B cell (primary cell): ENCODE measurements around the gene SHLD1. TPM values are rescaled to one million over a fixed set of nuclear protein-coding genes. Genes with fewer than 3 reads are reported as not detected.
A peak's percentile ranks its signal among the peaks of the same experiment; 100 is the strongest.

Experiments
- ATAC-seq: fragments of 200-7000 bp; cut with Tn5 transposase; one replicate; pipeline ENCODE4 v1.10.0; 2021; ENCODE audit warnings: low read depth, mild to moderate bottlenecking, moderate number of reproducible peaks, moderate library complexity
- CTCF ChIA-PET: fragments of 350-600 bp; sonication (Branson Sonifier 250); formaldehyde crosslinking; loops from one replicate; lab custom pipeline; 2021; ENCODE audit warnings: antibody characterized with exemption, inconsistent platforms; lab: Charles Lee
- POLR2A ChIA-PET: fragments of 350-600 bp; sonication (Branson Sonifier 250); formaldehyde crosslinking; loops from one replicate; lab custom pipeline; 2021; ENCODE audit warnings: antibody characterized with exemption; lab: Charles Lee
- DNase-seq: peaks from one replicate; pipeline ENCODE4 v3.0.0; 2013
- H2AFZ ChIP-seq: 2 replicates; pipeline ENCODE4 v1.6.1; 2012; ENCODE audit warnings: mild to moderate bottlenecking, low read depth, low read length; ENCODE audit not compliant: insufficient read depth, poor library complexity, severe bottlenecking
- H3K27ac ChIP-seq, 2 donors: 1 replicate in 1 of 2; 2 replicates in 1 of 2; pipeline ENCODE4 v1.5.1; 2012 to 2013; ENCODE audit warnings: low read length in 2 of 2, mild to moderate bottlenecking in 2 of 2, moderate library complexity in 1 of 2
- H3K27me3 ChIP-seq, 4 experiments: fragments of 200-600 bp in 1 of 4; sonication (generic) in 1 of 4; replicated peaks in 1 of 4; 1 replicate in 2 of 4; 2 replicates in 2 of 4; pipeline versions ENCODE4 v1.6.1 to v1.7.0; 2013 to 2016; ENCODE audit warnings: low read length in 3 of 4, mild to moderate bottlenecking in 2 of 4, mixed read lengths in 1 of 4, moderate library complexity in 1 of 4; ENCODE audit not compliant: insufficient read depth in 4 of 4, control insufficient read depth in 3 of 4; ENCODE audit errors: control extremely low read depth in 1 of 4
- H3K36me3 ChIP-seq, 2 experiments: replicated peaks in 1 of 2; 1 replicate in 1 of 2; 2 replicates in 1 of 2; pipeline versions ENCODE4 v1.6.1 to v1.7.1; 2013; ENCODE audit warnings: low read length in 1 of 2; ENCODE audit not compliant: insufficient read depth in 2 of 2, control insufficient read depth in 1 of 2; ENCODE audit errors: control extremely low read depth in 1 of 2, extremely low read depth in 1 of 2
- H3K4me1 ChIP-seq, 2 donors: fragments of 200-600 bp in 1 of 2; sonication (generic) in 1 of 2; 1 replicate in 1 of 2; 2 replicates in 1 of 2; pipeline versions ENCODE4 v1.5.1 to v1.6.1; 2013 to 2017; ENCODE audit warnings: low read length in 2 of 2; ENCODE audit not compliant: control insufficient read depth in 2 of 2, insufficient read depth in 2 of 2
- H3K4me2 ChIP-seq: replicated peaks from 2 replicates; pipeline ENCODE3; 2012; ENCODE audit warnings: mild to moderate bottlenecking, low read depth, low read length; ENCODE audit not compliant: poor library complexity, severe bottlenecking
- H3K4me3 ChIP-seq, 5 experiments: fragments of 200-600 bp in 1 of 5; sonication (generic) in 1 of 5; 1 replicate in 3 of 5; 2 replicates in 2 of 5; pipeline versions ENCODE4 v1.5.1 to v1.7.0; 2011 to 2016; ENCODE audit warnings: low read length in 4 of 5, mild to moderate bottlenecking in 4 of 5, low read depth in 2 of 5, control low read depth in 1 of 5, moderate library complexity in 1 of 5; ENCODE audit not compliant: insufficient read depth in 1 of 5; ENCODE audit errors: control extremely low read depth in 1 of 5, extremely low read depth in 1 of 5
- H3K79me2 ChIP-seq: fragments of 200-600 bp; sonication (generic); one replicate; pipeline ENCODE4 v1.6.0; 2016; ENCODE audit warnings: low read length; ENCODE audit not compliant: control insufficient read depth, insufficient read depth
- H3K9ac ChIP-seq: fragments of 200-600 bp; sonication (generic); 2 replicates; pipeline ENCODE4 v1.6.1; 2017; ENCODE audit warnings: mild to moderate bottlenecking, low read length, moderate library complexity
- H3K9me3 ChIP-seq, 3 donors: one replicate each; pipeline versions ENCODE4 v1.6.1 to v1.7.1; 2013; ENCODE audit warnings: low read length in 2 of 3; ENCODE audit not compliant: control insufficient read depth in 2 of 3, insufficient read depth in 1 of 3; ENCODE audit errors: control extremely low read depth in 1 of 3
- H4K20me1 ChIP-seq: 2 replicates; pipeline ENCODE4 v1.6.0; 2012; ENCODE audit warnings: mild to moderate bottlenecking, low read length; ENCODE audit not compliant: insufficient read depth, control insufficient read depth, poor library complexity, severe bottlenecking
- H3K27ac Mint-ChIP-seq: one replicate; pipeline ENCODE4 v1.8.0; 2021; ENCODE audit warnings: mixed read lengths
- H3K27me3 Mint-ChIP-seq: one replicate; pipeline ENCODE4 v1.8.0; 2021; ENCODE audit warnings: mixed read lengths
- H3K4me1 Mint-ChIP-seq: one replicate; pipeline ENCODE4 v1.8.0; 2021; ENCODE audit warnings: mixed read lengths
- H3K4me3 Mint-ChIP-seq: one replicate; pipeline ENCODE4 v1.8.0; 2021; ENCODE audit warnings: mixed read lengths
- H3K9me3 Mint-ChIP-seq: one replicate; pipeline ENCODE4 v1.8.0; 2022; ENCODE audit warnings: mixed read lengths; ENCODE audit not compliant: insufficient read depth
- EZH2 ChIP-seq: IDR thresholded peaks from 2 replicates; pipeline ENCODE4 v1.6.1; 2012; ENCODE audit warnings: borderline replicate concordance, low read depth, mild to moderate bottlenecking, moderate library complexity, low read length; ENCODE audit not compliant: insufficient read depth, poor library complexity, severe bottlenecking
- WGBS: methylation state at CpG from one replicate; pipeline ENCODE4 v1.1.5; 2013; ENCODE audit warnings: missing lambda C conversion rate; ENCODE audit not compliant: insufficient coverage; 5-methylcytosine and 5-hydroxymethylcytosine counted together
- intact Hi-C: fragments of 100-400 bp; cut with micrococcal nuclease; formaldehyde crosslinking; loops from one replicate; pipeline ENCODE4 v1.10.0; 2022
- polyA plus RNA-seq: library from polyadenylated mRNA; depleted of rRNA; stranded (reverse); fragments of >200 nt; gene quantifications from 2 replicates; pipeline ENCODE4 v1.2.3, GENCODE V29; 2012
- total RNA-seq, 2 donors: library from RNA; stranded (reverse); fragments of 120-200 nt in 1 of 2; gene quantifications; 1 replicate in 1 of 2; 2 replicates in 1 of 2; pipeline versions ENCODE4 v1.2.3 to v1.2.4, GENCODE V29; 2013 to 2022
- TF ChIP-seq, protein P1 (sequence below): fragments of 200-600 bp; IDR thresholded peaks from one replicate; pipeline ENCODE4 v1.8.0; 2022; ENCODE audit warnings: antibody characterized with exemption, mild to moderate bottlenecking

Gene SHLD1
- total and polyA plus RNA-seq, 2 donors (not counting 1 experiment from before 2014, with no cell fraction given): 15.4 to 18.5 TPM

- Mint-ChIP-seq H3K27ac (no peak overlapping the region), H3K27me3 (no peaks in the 10 kb centered on the region), H3K4me3 (no peak overlapping the region), H3K4me1 (peaks cover 11% of the 10 kb centered on the region), H3K9me3 (no peaks in the 10 kb centered on the region)
- ChIA-PET POLR2A (interaction anchor here (0.6 to 1.6 kb wide), 3 partner anchors 218 to 256 kb away, joined by 4 to 6 read pairs (median 4); no protein-coding TSS in a partner anchor), CTCF (interaction anchor here (0.6 to 9.3 kb wide), 52 partner anchors 9 to 983 kb away, joined by 3 to 228 read pairs (median 5); partner anchors contain the start of gene SHLD1)
- Histone ChIP-seq H3K9me3 (no peaks in the 10 kb centered on the region), H3K4me3 (no peak overlapping the region), H3K27ac (no peak overlapping the region), H4K20me1 (no peaks in the 10 kb centered on the region), H3K4me1 (no peaks in the 10 kb centered on the region), H3K9ac (no peak overlapping the region), H2AFZ (no peak overlapping the region), H3K36me3 (peaks cover 1 to 8% of the 10 kb centered on the region in 2 experiments), H3K4me2 (no peak overlapping the region), H3K27me3 (no peaks in the 10 kb centered on the region), H3K79me2 (peaks cover 33% of the 10 kb centered on the region)
- ATAC-seq: no peak
- no peak for DNase-seq
- no peak for TF ChIP-seq EZH2
- TF ChIP-seq, protein P1, sequence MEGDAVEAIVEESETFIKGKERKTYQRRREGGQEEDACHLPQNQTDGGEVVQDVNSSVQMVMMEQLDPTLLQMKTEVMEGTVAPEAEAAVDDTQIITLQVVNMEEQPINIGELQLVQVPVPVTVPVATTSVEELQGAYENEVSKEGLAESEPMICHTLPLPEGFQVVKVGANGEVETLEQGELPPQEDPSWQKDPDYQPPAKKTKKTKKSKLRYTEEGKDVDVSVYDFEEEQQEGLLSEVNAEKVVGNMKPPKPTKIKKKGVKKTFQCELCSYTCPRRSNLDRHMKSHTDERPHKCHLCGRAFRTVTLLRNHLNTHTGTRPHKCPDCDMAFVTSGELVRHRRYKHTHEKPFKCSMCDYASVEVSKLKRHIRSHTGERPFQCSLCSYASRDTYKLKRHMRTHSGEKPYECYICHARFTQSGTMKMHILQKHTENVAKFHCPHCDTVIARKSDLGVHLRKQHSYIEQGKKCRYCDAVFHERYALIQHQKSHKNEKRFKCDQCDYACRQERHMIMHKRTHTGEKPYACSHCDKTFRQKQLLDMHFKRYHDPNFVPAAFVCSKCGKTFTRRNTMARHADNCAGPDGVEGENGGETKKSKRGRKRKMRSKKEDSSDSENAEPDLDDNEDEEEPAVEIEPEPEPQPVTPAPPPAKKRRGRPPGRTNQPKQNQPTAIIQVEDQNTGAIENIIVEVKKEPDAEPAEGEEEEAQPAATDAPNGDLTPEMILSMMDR: no peak
- intact Hi-C loops: loop anchor here (1.0 to 5.0 kb wide), 6 partner anchors 115 to 258 kb away; no protein-coding TSS in a partner anchor
Measured at GRCh38 chr20:5787796-5788165, 37.6 kb downstream of the SHLD1 start.

DNA sequence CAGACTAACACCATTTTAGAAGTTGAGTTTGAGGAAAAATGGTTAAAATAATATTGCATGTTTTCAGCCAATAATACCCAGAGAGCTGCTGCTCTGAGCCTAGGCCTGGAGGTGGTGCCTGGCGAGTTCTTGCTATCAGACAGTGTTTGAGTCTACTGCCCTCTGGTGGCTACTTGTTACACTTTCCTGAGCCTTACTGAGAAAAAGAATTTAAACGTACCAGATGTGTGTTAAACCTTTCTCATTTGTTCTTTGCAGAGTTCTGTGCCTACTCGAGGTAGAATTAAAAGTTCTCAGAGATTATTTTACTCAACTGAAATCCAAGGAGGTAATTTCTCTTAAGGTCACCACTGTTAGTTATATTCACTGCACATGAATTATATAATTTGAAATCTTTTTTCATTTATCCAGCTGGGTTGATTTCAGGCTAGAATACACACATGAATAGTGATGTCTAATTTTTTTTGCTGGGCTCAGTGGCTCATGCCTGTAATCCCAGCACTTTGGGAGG is 38.2 kb downstream of the SHLD1 start:
- no peaks in the 10 kb centered on the region for H3K27me3 Mint-ChIP-seq
- no peak overlapping the region for H3K27ac ChIP-seq
- peaks cover 40% of the 10 kb centered on the region for H3K79me2 ChIP-seq
- POLR2A ChIA-PET: interaction anchor here (0.6 to 1.6 kb wide), 3 partner anchors 219 to 257 kb away, joined by 4 to 6 read pairs (median 4); no protein-coding TSS in a partner anchor
- TF ChIP-seq EZH2: no peak
- TF ChIP-seq, protein P1: peak; percentile 96
- no peaks in the 10 kb centered on the region for H3K9me3 Mint-ChIP-seq
- ATAC-seq (peak; percentile 99), DNase-seq (peak; percentile 89)
- H3K4me3 Mint-ChIP-seq: no peak overlapping the region
- peaks cover 1 to 10% of the 10 kb centered on the region in 2 experiments for H3K36me3 ChIP-seq
- CTCF ChIA-PET: interaction anchor here (0.5 to 9.3 kb wide), 55 partner anchors 9 to 287 kb away, joined by 3 to 228 read pairs (median 5); partner anchors contain the start of gene SHLD1
- peaks cover 11% of the 10 kb centered on the region for H3K4me1 Mint-ChIP-seq
- H3K27ac Mint-ChIP-seq: peak overlapping the region; percentile 17
- intact Hi-C loops: loop anchor here (1.0 to 5.0 kb wide), 6 partner anchors 116 to 259 kb away; no protein-coding TSS in a partner anchor
- no peaks in the 10 kb centered on the region for H4K20me1 ChIP-seq
- H3K9me3 ChIP-seq: no peaks in the 10 kb centered on the region
- H3K4me2 ChIP-seq: no peak overlapping the region
- WGBS: 0% methylated on average over 1 of the region's 3 CpGs
- no peaks in the 10 kb centered on the region for H3K27me3 ChIP-seq
- no peak overlapping the region for H3K4me3 ChIP-seq
- H3K4me1 ChIP-seq: no peaks in the 10 kb centered on the region
- H2AFZ ChIP-seq: no peak overlapping the region
- no peak overlapping the region for H3K9ac ChIP-seq
